Neuronal stem cell (in vitro differentiated cells): ENCODE measurements around the gene MZT2A. TPM values are rescaled to one million over a fixed set of nuclear protein-coding genes. Genes with fewer than 3 reads are reported as not detected.
A peak's percentile ranks its signal among the peaks of the same experiment; 100 is the strongest.
"Not testable (repeated sequence)": the region's sequence is repeated elsewhere in the genome, so short reads cannot be mapped to it uniquely, and the experiment has no call there.

Experiments
- DNase-seq: peaks from one replicate; pipeline ENCODE4 v3.0.0-alpha.2; 2013; ENCODE audit warnings: low spot score
- H2AFZ ChIP-seq: one replicate; pipeline ENCODE4 v1.6.1; 2013; ENCODE audit warnings: mild to moderate bottlenecking, low read length, inconsistent platforms
- H2AK5ac ChIP-seq: 2 replicates; pipeline ENCODE4 v1.6.1; 2013; ENCODE audit warnings: low read depth, mild to moderate bottlenecking, inconsistent platforms, low read length, moderate library complexity, mixed read lengths
- H2BK120ac ChIP-seq: 2 replicates; pipeline ENCODE4 v1.6.1; 2013; ENCODE audit warnings: low read depth, mild to moderate bottlenecking, inconsistent platforms, low read length, moderate library complexity, mixed read lengths
- H2BK12ac ChIP-seq: one replicate; pipeline ENCODE4 v1.6.1; 2013; ENCODE audit warnings: low read length, inconsistent platforms
- H2BK15ac ChIP-seq: 2 replicates; pipeline ENCODE4 v1.6.1; 2013; ENCODE audit warnings: mild to moderate bottlenecking, low read length, inconsistent platforms, mixed read lengths
- H2BK5ac ChIP-seq: one replicate; pipeline ENCODE4 v1.6.1; 2013; ENCODE audit warnings: inconsistent platforms, mild to moderate bottlenecking, low read length, moderate library complexity
- H3K14ac ChIP-seq: one replicate; pipeline ENCODE4 v1.6.1; 2013; ENCODE audit warnings: low read length, inconsistent platforms
- H3K18ac ChIP-seq: 2 replicates; pipeline ENCODE4 v1.6.1; 2013; ENCODE audit warnings: low read length, inconsistent platforms
- H3K23ac ChIP-seq: 2 replicates; pipeline ENCODE4 v1.6.1; 2013; ENCODE audit warnings: low read depth, mild to moderate bottlenecking, mixed read lengths, low read length, inconsistent platforms; ENCODE audit not compliant: poor library complexity
- H3K27ac ChIP-seq: replicated peaks from 3 replicates; pipeline ENCODE4 v1.5.1; 2013; ENCODE audit warnings: low read length, inconsistent platforms
- H3K27me3 ChIP-seq, 3 experiments: 2 replicates each; pipeline ENCODE4 v1.6.1; 2013; ENCODE audit warnings: low read length in 3 of 3, mild to moderate bottlenecking in 2 of 3, inconsistent platforms in 1 of 3, low read depth in 1 of 3, mixed read lengths in 1 of 3, moderate library complexity in 1 of 3; ENCODE audit not compliant: control insufficient read depth in 3 of 3, insufficient read depth in 3 of 3
- H3K36me3 ChIP-seq, 2 donors: replicated peaks in 1 of 2; 2 replicates each; pipeline ENCODE4 v1.6.1; 2013; ENCODE audit warnings: low read length in 2 of 2; ENCODE audit not compliant: control insufficient read depth in 2 of 2, insufficient read depth in 2 of 2
- H3K4ac ChIP-seq: 2 replicates; pipeline ENCODE4 v1.6.1; 2013; ENCODE audit warnings: inconsistent platforms, mild to moderate bottlenecking, low read length, moderate library complexity
- H3K4me1 ChIP-seq, 2 donors: 1 replicate in 1 of 2; 2 replicates in 1 of 2; pipeline ENCODE4 v1.6.1; 2013; ENCODE audit warnings: low read length in 2 of 2, low read depth in 1 of 2; ENCODE audit not compliant: control insufficient read depth in 2 of 2, insufficient read depth in 1 of 2
- H3K4me2 ChIP-seq: one replicate; pipeline ENCODE4 v1.6.1; 2013; ENCODE audit warnings: mild to moderate bottlenecking, low read length, inconsistent platforms; ENCODE audit not compliant: insufficient read depth, poor library complexity, severe bottlenecking
- H3K4me3 ChIP-seq, 2 donors: 2 replicates each; pipeline ENCODE4 v1.5.1; 2013; ENCODE audit warnings: low read length in 2 of 2, mild to moderate bottlenecking in 2 of 2, inconsistent platforms in 1 of 2, moderate library complexity in 1 of 2
- H3K79me1 ChIP-seq: one replicate; pipeline ENCODE4 v1.6.1; 2013; ENCODE audit warnings: low read depth, mild to moderate bottlenecking, inconsistent platforms, low read length, moderate library complexity
- H3K9ac ChIP-seq: one replicate; pipeline ENCODE4 v1.6.1; 2013; ENCODE audit warnings: mild to moderate bottlenecking, low read depth, low read length, inconsistent platforms; ENCODE audit not compliant: poor library complexity
- H3K9me3 ChIP-seq, 2 donors: replicated peaks in 1 of 2; 2 replicates each; pipeline versions ENCODE3 to v1.6.1; 2013; ENCODE audit warnings: low read length in 2 of 2, mild to moderate bottlenecking in 2 of 2, inconsistent platforms in 1 of 2, low read depth in 1 of 2, mixed read lengths in 1 of 2, moderate library complexity in 1 of 2; ENCODE audit not compliant: control insufficient read depth in 2 of 2, insufficient read depth in 1 of 2
- H4K8ac ChIP-seq: one replicate; pipeline ENCODE4 v1.6.1; 2013; ENCODE audit warnings: low read depth, mild to moderate bottlenecking, inconsistent platforms, low read length, moderate library complexity
- H4K91ac ChIP-seq: one replicate; pipeline ENCODE4 v1.6.1; 2013; ENCODE audit warnings: low read length, low read depth, mild to moderate bottlenecking, inconsistent platforms; ENCODE audit not compliant: poor library complexity
- WGBS, 2 donors: extraction: QIAGEN DNeasy Blood & Tissue Kit; methylation state at CpG; one replicate each; pipeline ENCODE4 v1.1.7; 2013; ENCODE audit warnings: missing lambda C conversion rate in 2 of 2, mixed read lengths in 1 of 2; ENCODE audit not compliant: insufficient read length in 2 of 2, insufficient replicate concordance in 1 of 2; ENCODE audit errors: extremely low coverage in 2 of 2; 5-methylcytosine and 5-hydroxymethylcytosine counted together
- polyA plus RNA-seq, 2 experiments: library from polyadenylated mRNA; stranded (reverse); fragments of 200-250 nt; gene quantifications; one replicate each; pipeline ENCODE4 v1.2.3, GENCODE V29; 2013

The MZT2A gene, protein sequence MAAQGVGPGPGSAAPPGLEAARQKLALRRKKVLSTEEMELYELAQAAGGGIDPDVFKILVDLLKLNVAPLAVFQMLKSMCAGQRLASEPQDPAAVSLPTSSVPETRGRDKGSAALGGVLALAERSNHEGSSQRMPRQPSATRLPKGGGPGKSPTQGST
- 246 TPM for polyA plus RNA-seq (2013, experiment 1 of 2)
- polyA plus RNA-seq (2013, experiment 2 of 2), result 243 TPM

DNA sequence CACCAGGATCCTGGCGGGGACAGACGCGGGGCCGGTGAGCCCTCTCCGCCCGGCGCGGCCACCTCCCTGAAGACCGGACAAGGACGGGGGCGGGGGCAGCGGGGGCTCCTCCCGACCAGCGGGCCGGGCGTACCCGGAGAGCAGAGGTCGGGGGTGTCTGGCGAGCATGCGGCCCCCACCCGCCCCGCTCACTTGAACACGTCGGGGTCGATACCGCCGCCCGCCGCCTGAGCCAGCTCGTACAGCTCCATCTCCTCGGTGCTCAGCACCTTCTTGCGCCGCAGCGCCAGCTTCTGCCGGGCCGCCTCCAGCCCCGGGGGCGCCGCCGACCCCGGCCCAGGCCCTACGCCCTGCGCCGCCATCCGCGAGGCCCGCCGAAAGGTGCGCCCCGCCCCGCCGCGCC lies at the start of gene MZT2A:
Gene MZT2A, minus strand, starts transcription at position 383 of the 403 bp plus-strand sequence. Its CDS starts 21 bp downstream, at position 362.
- Histone ChIP-seq H2BK12ac (peak within 1 kb of the TSS; percentile 46), H3K36me3 (peaks cover 0 to 21% of the 10 kb centered on the region in 2 donors), H3K79me1 (peaks cover 12% of the 10 kb centered on the region), H2AK5ac (peak within 1 kb of the TSS; percentile 79), H2BK15ac (peak within 1 kb of the TSS; percentile 75), H2AFZ (peak within 1 kb of the TSS; percentile 100), H3K23ac (peak within 1 kb of the TSS; percentile 91), H3K9ac (peak within 1 kb of the TSS; percentile 96), H3K4ac (peak within 1 kb of the TSS; percentile 93), H3K4me3 (peak within 1 kb of the TSS; percentile 93 to 96), H3K4me2 (peak within 1 kb of the TSS; percentile 93), H3K4me1 (peaks cover 12 to 14% of the 10 kb centered on the region in 2 donors), H3K18ac (peak within 1 kb of the TSS; percentile 99), H4K91ac (peak within 1 kb of the TSS; percentile 53), H3K14ac (peak within 1 kb of the TSS; percentile 75), H4K8ac (peak within 1 kb of the TSS; percentile 92), H3K27ac (peak within 1 kb of the TSS; percentile 91), H2BK5ac (peak within 1 kb of the TSS; percentile 87)
- not testable (repeated sequence) for H3K9me3 ChIP-seq, H3K27me3 ChIP-seq, H2BK120ac ChIP-seq
- no CpG with 5 or more reads among the region's 53 CpGs for WGBS, 2 donors
- peak; percentile 18 for DNase-seq

DNA sequence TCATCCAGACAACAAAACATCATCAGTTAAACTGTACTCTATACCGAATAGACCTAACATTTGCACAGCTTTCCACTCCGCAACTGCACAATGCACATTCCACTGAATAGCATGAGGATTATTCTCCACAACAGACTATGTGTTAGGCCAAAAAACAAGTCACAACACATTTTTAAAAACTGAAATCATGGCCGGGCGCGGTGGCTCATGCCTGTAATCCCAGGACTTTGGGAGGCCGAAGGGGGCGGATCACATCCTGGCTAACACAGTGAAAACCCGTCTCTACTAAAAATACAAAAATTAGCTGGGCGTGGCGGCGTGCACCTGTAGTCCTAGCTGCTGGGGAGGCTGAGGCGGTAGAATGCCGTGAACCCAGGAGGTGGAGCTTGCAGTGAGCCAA lies 46.7 kb upstream of the MZT2A start:
- not testable (repeated sequence) for H3K9me3 ChIP-seq, H2BK12ac ChIP-seq, H2AK5ac ChIP-seq, H3K27ac ChIP-seq, DNase-seq, H3K79me1 ChIP-seq, H3K27me3 ChIP-seq, H2BK120ac ChIP-seq, H2BK15ac ChIP-seq, H4K91ac ChIP-seq, H3K4me2 ChIP-seq, H2BK5ac ChIP-seq, H4K8ac ChIP-seq, H3K23ac ChIP-seq, H3K14ac ChIP-seq, H3K4me1 ChIP-seq, H3K4ac ChIP-seq, H3K4me3 ChIP-seq, H3K18ac ChIP-seq, H3K9ac ChIP-seq, H3K36me3 ChIP-seq, H2AFZ ChIP-seq
- no CpG with 5 or more reads among the region's 13 CpGs for WGBS, 2 donors

DNA sequence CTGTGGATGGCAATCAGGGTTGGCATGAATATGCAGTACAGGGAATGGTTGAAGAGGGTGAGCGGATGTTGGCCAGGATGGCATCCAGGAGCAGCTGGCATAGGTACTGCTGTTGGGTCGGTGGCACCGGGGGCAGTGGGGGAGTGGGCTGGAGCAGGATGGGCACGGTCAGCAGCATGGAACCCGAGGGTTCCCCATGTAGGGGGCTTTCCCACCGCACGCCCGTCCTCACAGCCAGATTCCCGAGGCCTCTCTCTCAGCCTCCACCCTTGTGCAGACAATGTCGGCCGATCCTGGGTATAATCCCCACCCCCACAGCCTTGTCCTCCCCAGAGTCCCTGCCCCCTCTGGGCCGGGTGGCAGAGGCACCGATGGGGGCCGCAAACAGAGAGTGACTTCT lies 44.6 kb upstream of the MZT2A start:
- not testable (repeated sequence) for H3K18ac ChIP-seq, H4K91ac ChIP-seq, H3K23ac ChIP-seq, H4K8ac ChIP-seq, H3K27me3 ChIP-seq, H3K4me2 ChIP-seq, H3K14ac ChIP-seq, H3K9ac ChIP-seq, H2BK12ac ChIP-seq, H3K4me3 ChIP-seq, H3K27ac ChIP-seq, H2AK5ac ChIP-seq, H2AFZ ChIP-seq, DNase-seq, H2BK5ac ChIP-seq, H3K9me3 ChIP-seq, H3K4ac ChIP-seq, H3K79me1 ChIP-seq, H3K4me1 ChIP-seq, H3K36me3 ChIP-seq, H2BK15ac ChIP-seq, H2BK120ac ChIP-seq
- no CpG with 5 or more reads among the region's 14 CpGs for WGBS, 2 donors

DNA sequence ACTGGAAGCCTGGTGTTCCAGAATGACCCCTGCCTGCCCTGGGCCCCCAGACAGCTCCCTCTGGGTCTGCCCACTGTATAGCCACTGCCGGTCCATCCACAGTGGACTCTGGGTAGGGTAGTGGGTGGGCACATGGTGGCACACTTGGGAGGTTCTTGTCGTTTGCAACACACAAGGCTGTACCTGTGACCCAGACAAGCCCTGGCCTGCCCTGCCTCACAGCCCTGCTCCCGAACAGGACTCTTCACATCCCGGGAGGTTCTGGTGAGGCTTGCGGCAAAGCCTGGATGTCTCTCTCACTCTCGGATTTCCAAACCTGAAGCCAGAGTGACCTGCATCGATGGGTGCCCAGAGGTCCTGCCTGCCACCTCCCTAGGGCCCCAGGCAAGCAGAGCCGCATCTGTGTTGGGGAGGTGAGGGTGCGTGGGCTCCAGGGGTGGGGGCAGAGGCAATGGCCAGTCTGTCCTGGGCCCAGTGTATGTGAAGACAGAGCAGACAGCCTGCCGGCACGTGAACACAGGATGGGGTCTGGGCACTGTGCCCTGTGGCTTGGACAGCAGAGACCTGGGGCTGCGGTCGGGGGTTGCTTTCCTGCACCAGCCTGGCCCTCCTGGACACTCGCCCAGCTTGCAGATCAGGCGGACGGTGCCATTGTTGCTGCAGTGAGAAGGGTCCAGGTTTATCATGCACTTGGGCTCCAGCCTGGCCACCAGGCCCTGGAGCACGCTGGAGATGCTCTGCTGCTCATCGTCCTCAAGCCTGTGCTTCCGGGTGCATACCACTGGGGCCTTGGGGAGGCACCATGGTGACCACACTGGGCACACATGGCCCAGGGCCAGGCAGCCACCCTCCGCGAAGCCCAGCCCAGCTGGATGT lies 44.0 kb upstream of the MZT2A start:
- H3K27me3 ChIP-seq, H3K4me3 ChIP-seq, H2AFZ ChIP-seq, H3K23ac ChIP-seq, H2BK12ac ChIP-seq, H2BK5ac ChIP-seq, H2BK120ac ChIP-seq, H3K9ac ChIP-seq, H4K8ac ChIP-seq, H2BK15ac ChIP-seq, H3K4ac ChIP-seq, H4K91ac ChIP-seq, H3K79me1 ChIP-seq, H3K4me2 ChIP-seq, H3K27ac ChIP-seq, H3K14ac ChIP-seq, H3K36me3 ChIP-seq, DNase-seq, H2AK5ac ChIP-seq, H3K9me3 ChIP-seq, H3K4me1 ChIP-seq: not testable (repeated sequence)
- no CpG with 5 or more reads among the region's 21 CpGs for WGBS, 2 donors
- H3K18ac ChIP-seq, result peak overlapping the region; percentile 80
